HEK293 (cell line): Measurements from ENCODE around the gene PSMB11.

Experiments used
- CTCF ChIA-PET: fragments of 350-600 bp; formaldehyde crosslinking; extraction: SDS; loops from one replicate; lab custom pipeline; 2021; ENCODE audit warnings: antibody characterized with exemption; lab: Yijun Ruan, JAX
- POLR2A ChIA-PET: fragments of 300-600 bp; formaldehyde crosslinking; extraction: SDS; loops from one replicate; lab custom pipeline; 2020; ENCODE audit warnings: antibody characterized with exemption, inconsistent platforms; lab: Yijun Ruan, JAX
- H3K27ac ChIP-seq: fragments of 200-500 bp; sonication (Bioruptor generic); 2 replicates; pipeline ENCODE4 v1.5.1; 2014; ENCODE audit warnings: low read depth, low read length, control low read depth, inconsistent platforms; ENCODE audit errors: extremely low read depth
- H3K36me3 ChIP-seq, 2 experiments: fragments of 200-500 bp in 1 of 2; sonication (Bioruptor generic) in 1 of 2; 1 replicate in 1 of 2; 2 replicates in 1 of 2; pipeline ENCODE4 v1.5.1; 2014 to 2017; ENCODE audit warnings: inconsistent platforms in 2 of 2, low read length in 2 of 2; ENCODE audit not compliant: control insufficient read depth in 2 of 2, insufficient read depth in 1 of 2
- H3K4me1 ChIP-seq: fragments of 200-500 bp; sonication (Bioruptor generic); 2 replicates; pipeline ENCODE4 v1.5.1; 2014; ENCODE audit warnings: mild to moderate bottlenecking, low read length, inconsistent platforms; ENCODE audit not compliant: control insufficient read depth, insufficient read depth
- H3K4me3 ChIP-seq: 2 replicates; pipeline ENCODE4 v1.5.1; 2011; ENCODE audit warnings: low read depth, mild to moderate bottlenecking, control low read depth, low read length, moderate library complexity
- H3K9me3 ChIP-seq: fragments of 200-500 bp; sonication (Bioruptor generic); 2 replicates; pipeline ENCODE4 v1.5.1; 2014; ENCODE audit warnings: low read depth, low read length, inconsistent platforms; ENCODE audit not compliant: control insufficient read depth, insufficient read depth
- GFI1B ChIP-seq: fragments of 450-650 bp; formaldehyde crosslinking; IDR thresholded peaks from 2 replicates; pipeline ENCODE4 v1.5.1; 2016; ENCODE audit warnings: missing biosample characterization, missing genetic modification characterization
- MYNN ChIP-seq: fragments of 450-650 bp; formaldehyde crosslinking; IDR thresholded peaks from 2 replicates; pipeline ENCODE4 v1.5.1; 2016; ENCODE audit warnings: missing biosample characterization, missing genetic modification characterization, borderline replicate concordance
- ZNF114 ChIP-seq: fragments of 450-650 bp; formaldehyde crosslinking; IDR thresholded peaks from 2 replicates; pipeline ENCODE4 v1.5.0; 2017; ENCODE audit warnings: missing biosample characterization, missing genetic modification characterization
- ZNF140 ChIP-seq: fragments of 450-650 bp; formaldehyde crosslinking; IDR thresholded peaks from 2 replicates; pipeline ENCODE4 v1.5.1; 2016; ENCODE audit warnings: missing biosample characterization, missing genetic modification characterization
- ZNF16 ChIP-seq: fragments of 450-650 bp; formaldehyde crosslinking; IDR thresholded peaks from 2 replicates; pipeline ENCODE4 v1.5.1; 2016; ENCODE audit warnings: low read depth, missing biosample characterization, missing genetic modification characterization
- ZNF221 ChIP-seq: fragments of 450-650 bp; formaldehyde crosslinking; IDR thresholded peaks from 2 replicates; pipeline ENCODE4 v1.5.1; 2017; ENCODE audit warnings: missing biosample characterization, missing genetic modification characterization, borderline replicate concordance
- ZNF837 ChIP-seq: fragments of 450-650 bp; formaldehyde crosslinking; IDR thresholded peaks from 2 replicates; pipeline ENCODE4 v1.5.1; 2016; ENCODE audit warnings: missing biosample characterization, missing genetic modification characterization
- TF ChIP-seq, protein P1 (sequence below): fragments of 450-650 bp; formaldehyde crosslinking; conservative IDR thresholded peaks from 2 replicates; pipeline ENCODE4 v1.5.1; 2016; ENCODE audit warnings: low read depth, missing biosample characterization, missing genetic modification characterization
- TF ChIP-seq, protein P2 (sequence below): fragments of 450-650 bp; formaldehyde crosslinking; IDR thresholded peaks from 2 replicates; pipeline ENCODE4 v1.5.1; 2016; ENCODE audit warnings: missing biosample characterization, missing genetic modification characterization
- TF ChIP-seq, protein P3 (sequence below): fragments of 450-650 bp; formaldehyde crosslinking; IDR thresholded peaks from 2 replicates; pipeline ENCODE4 v1.5.1; 2016; ENCODE audit warnings: missing biosample characterization, missing genetic modification characterization

The PSMB11 gene

DNA sequence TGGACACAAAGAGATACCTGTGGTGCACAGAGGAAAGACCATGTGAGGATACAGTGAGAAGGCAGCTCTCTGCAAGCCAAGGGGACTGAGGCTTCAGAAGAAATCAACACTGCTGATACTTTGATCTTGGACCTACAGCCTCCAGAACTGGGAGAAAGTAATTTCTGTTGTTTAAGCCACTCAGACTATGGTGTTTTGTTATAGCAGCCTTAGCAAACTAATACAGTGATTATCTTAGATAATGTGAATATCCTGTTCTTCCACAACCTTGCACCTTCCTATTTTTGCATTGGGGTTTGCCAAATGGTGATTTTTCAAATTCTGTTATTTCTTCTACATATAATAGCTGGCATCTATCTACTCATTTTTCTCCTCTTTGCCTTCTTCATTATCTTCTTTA, 23.9 kb upstream of the PSMB11 start:
- CTCF ChIA-PET: interaction anchor here (0.5 to 1.4 kb wide), 6 partner anchors 11 to 87 kb away, joined by 3 to 5 read pairs (median 3); no protein-coding TSS in a partner anchor
- no peak overlapping the region for H3K4me3 ChIP-seq
- no peaks in the 10 kb centered on the region for H3K36me3 ChIP-seq
- H3K4me1 ChIP-seq: peaks cover 6% of the 10 kb centered on the region
- TF ChIP-seq ZNF837 (tag by site-specific recombination): no peak
- TF ChIP-seq, protein P1, sequence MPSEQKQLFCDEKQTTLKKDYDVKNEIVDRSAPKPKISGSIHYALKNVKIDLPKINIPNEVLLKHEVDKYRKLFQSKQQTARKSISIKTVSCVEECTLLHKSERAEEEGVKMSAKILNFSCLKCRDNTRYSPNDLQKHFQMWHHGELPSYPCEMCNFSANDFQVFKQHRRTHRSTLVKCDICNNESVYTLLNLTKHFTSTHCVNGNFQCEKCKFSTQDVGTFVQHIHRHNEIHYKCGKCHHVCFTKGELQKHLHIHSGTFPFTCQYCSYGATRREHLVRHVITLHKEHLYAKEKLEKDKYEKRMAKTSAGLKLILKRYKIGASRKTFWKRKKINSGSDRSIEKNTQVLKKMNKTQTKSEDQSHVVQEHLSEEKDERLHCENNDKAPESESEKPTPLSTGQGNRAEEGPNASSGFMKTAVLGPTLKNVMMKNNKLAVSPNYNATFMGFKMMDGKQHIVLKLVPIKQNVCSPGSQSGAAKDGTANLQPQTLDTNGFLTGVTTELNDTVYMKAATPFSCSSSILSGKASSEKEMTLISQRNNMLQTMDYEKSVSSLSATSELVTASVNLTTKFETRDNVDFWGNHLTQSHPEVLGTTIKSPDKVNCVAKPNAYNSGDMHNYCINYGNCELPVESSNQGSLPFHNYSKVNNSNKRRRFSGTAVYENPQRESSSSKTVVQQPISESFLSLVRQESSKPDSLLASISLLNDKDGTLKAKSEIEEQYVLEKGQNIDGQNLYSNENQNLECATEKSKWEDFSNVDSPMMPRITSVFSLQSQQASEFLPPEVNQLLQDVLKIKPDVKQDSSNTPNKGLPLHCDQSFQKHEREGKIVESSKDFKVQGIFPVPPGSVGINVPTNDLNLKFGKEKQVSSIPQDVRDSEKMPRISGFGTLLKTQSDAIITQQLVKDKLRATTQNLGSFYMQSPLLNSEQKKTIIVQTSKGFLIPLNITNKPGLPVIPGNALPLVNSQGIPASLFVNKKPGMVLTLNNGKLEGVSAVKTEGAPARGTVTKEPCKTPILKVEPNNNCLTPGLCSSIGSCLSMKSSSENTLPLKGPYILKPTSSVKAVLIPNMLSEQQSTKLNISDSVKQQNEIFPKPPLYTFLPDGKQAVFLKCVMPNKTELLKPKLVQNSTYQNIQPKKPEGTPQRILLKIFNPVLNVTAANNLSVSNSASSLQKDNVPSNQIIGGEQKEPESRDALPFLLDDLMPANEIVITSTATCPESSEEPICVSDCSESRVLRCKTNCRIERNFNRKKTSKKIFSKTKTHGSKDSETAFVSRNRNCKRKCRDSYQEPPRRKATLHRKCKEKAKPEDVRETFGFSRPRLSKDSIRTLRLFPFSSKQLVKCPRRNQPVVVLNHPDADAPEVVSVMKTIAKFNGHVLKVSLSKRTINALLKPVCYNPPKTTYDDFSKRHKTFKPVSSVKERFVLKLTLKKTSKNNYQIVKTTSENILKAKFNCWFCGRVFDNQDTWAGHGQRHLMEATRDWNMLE (tag by site-specific recombination): no peak
- no peak for TF ChIP-seq ZNF221 (tag by site-specific recombination)
- TF ChIP-seq, protein P2, sequence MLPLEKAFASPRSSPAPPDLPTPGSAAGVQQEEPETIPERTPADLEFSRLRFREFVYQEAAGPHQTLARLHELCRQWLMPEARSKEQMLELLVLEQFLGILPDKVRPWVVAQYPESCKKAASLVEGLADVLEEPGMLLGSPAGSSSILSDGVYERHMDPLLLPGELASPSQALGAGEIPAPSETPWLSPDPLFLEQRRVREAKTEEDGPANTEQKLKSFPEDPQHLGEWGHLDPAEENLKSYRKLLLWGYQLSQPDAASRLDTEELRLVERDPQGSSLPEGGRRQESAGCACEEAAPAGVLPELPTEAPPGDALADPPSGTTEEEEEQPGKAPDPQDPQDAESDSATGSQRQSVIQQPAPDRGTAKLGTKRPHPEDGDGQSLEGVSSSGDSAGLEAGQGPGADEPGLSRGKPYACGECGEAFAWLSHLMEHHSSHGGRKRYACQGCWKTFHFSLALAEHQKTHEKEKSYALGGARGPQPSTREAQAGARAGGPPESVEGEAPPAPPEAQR (tag by site-specific recombination): no peak
- TF ChIP-seq GFI1B (tag by site-specific recombination): no peak
- no peak for TF ChIP-seq MYNN (tag by site-specific recombination)
- no peak for TF ChIP-seq ZNF16 (tag by site-specific recombination)
- no peak for TF ChIP-seq ZNF114 (tag by site-specific recombination)
- TF ChIP-seq, all 188 proteins: peak for 0
- POLR2A ChIA-PET: no interaction called here
- Histone ChIP-seq H3K9me3 (no peaks in the 10 kb centered on the region), H3K27ac (no peak overlapping the region)

DNA sequence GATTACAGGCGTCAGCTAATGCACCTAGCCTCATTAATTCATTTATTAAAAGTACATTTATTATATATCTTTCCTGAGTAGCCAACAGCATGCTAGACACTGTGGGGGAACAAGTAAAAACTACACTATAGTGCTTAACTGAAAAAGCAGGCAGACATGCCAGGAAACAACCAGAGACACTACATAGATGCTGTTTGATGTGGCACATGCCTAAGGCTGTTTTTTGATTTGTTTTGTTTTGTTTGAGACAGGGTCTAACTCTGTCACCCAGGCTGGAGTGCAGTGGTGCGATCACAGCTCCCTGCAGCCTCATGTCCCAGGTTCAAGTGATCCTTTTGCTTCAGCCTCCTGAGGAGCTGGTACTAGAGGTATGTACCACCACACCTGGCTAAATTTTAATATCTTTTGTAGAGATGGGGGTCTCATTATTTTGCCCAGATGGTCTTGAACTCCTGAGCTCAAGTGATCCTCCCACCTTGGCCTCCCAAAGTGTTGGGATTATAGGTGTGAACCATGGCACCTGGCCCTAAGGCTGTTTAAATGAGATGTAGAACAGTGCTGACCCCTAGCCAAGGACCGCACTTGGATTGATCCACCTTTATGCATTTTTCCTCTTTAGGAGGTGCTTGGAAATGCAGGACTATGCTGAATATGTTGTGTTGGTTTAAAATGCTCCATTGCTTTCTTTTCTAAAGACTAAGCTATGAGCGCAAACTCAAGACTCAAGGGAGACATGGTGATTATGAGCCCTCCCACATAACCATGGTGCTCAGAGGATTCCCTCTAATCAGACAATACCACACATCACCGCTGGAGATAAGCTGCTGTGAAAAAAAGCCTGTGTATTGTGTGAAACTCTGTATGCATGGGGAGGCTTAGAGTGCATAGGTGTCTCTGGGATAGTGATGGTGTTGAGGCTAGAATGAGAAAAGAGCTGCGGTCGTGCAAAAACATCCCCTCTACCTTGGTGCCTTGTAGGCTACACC, 21.6 kb upstream of the PSMB11 start:
- POLR2A ChIA-PET: interaction anchor here (1.1 kb wide), 1 partner anchor 11 kb away, joined by 4 read pairs; no protein-coding TSS in a partner anchor
- no peaks in the 10 kb centered on the region for H3K9me3 ChIP-seq
- CTCF ChIA-PET: interaction anchor here (0.6 to 1.6 kb wide), 4 partner anchors 26 to 162 kb away, joined by 3 to 7 read pairs (median 4); no protein-coding TSS in a partner anchor

More for the DNA sequence above, 21.6 kb upstream of the PSMB11 start:
- TF ChIP-seq, protein P3, sequence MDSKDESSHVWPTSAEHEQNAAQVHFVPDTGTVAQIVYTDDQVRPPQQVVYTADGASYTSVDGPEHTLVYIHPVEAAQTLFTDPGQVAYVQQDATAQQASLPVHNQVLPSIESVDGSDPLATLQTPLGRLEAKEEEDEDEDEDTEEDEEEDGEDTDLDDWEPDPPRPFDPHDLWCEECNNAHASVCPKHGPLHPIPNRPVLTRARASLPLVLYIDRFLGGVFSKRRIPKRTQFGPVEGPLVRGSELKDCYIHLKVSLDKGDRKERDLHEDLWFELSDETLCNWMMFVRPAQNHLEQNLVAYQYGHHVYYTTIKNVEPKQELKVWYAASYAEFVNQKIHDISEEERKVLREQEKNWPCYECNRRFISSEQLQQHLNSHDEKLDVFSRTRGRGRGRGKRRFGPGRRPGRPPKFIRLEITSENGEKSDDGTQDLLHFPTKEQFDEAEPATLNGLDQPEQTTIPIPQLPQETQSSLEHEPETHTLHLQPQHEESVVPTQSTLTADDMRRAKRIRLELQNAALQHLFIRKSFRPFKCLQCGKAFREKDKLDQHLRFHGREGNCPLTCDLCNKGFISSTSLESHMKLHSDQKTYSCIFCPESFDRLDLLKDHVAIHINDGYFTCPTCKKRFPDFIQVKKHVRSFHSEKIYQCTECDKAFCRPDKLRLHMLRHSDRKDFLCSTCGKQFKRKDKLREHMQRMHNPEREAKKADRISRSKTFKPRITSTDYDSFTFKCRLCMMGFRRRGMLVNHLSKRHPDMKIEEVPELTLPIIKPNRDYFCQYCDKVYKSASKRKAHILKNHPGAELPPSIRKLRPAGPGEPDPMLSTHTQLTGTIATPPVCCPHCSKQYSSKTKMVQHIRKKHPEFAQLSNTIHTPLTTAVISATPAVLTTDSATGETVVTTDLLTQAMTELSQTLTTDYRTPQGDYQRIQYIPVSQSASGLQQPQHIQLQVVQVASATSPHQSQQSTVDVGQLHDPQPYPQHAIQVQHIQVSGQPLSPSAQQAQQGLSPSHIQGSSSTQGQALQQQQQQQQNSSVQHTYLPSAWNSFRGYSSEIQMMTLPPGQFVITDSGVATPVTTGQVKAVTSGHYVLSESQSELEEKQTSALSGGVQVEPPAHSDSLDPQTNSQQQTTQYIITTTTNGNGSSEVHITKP (tag by site-specific recombination): peak; percentile 88
- no peak for TF ChIP-seq ZNF140
- no peak overlapping the region for H3K27ac ChIP-seq
- no peak overlapping the region for H3K4me3 ChIP-seq
- H3K4me1 ChIP-seq: peaks cover 11% of the 10 kb centered on the region
- peaks cover 0 to 12% of the 10 kb centered on the region in 2 experiments; a peak in 2 of 3 replicates for H3K36me3 ChIP-seq
